ENCODE data around the gene KCNH5. TPM values are rescaled to one million over a fixed set of nuclear protein-coding genes. Genes with fewer than 3 reads are reported as not detected.

Gene KCNH5
- total RNA-seq, 2 donors from 2014 or later = not detected

DNA sequence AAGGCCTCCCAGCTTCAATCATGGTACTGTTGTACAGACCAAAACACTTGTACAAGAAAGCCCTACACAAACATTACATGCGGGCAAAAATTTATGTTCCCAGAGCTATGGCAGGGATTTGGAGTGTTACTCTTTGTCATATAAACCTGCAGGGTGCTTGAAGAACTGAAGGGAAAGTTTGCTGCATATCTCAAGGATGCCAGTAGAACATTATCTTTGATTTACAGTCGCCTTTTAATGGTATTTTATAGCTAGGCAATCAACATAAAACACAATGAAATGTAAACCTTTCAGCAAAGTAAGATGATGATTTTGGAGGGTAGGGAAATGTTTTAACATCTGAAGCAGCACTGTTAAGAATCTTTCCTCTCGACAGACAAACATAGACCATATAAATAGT is 305.6 kb downstream of the KCNH5 start:
- Histone ChIP-seq H3K27me3 (replicated peaks; ENCODE audit: insufficient read depth) (no peaks in the 10 kb centered on the region), H3K36me3 (no peaks in the 10 kb centered on the region), H3K27ac (no peak overlapping the region), H3K9me3 (no peaks in the 10 kb centered on the region), H3K4me1 (ENCODE audit: control insufficient read depth in 1 of 2, low read depth in 2 of 2) (no peaks in the 10 kb centered on the region), H3K4me3 (no peak overlapping the region)
- ATAC-seq (ENCODE audit: insufficient number of reproducible peaks, low FRiP score, low read depth) = no peak
- no peak for DNase-seq (ENCODE audit: low spot score)
- TF ChIP-seq, protein P1, sequence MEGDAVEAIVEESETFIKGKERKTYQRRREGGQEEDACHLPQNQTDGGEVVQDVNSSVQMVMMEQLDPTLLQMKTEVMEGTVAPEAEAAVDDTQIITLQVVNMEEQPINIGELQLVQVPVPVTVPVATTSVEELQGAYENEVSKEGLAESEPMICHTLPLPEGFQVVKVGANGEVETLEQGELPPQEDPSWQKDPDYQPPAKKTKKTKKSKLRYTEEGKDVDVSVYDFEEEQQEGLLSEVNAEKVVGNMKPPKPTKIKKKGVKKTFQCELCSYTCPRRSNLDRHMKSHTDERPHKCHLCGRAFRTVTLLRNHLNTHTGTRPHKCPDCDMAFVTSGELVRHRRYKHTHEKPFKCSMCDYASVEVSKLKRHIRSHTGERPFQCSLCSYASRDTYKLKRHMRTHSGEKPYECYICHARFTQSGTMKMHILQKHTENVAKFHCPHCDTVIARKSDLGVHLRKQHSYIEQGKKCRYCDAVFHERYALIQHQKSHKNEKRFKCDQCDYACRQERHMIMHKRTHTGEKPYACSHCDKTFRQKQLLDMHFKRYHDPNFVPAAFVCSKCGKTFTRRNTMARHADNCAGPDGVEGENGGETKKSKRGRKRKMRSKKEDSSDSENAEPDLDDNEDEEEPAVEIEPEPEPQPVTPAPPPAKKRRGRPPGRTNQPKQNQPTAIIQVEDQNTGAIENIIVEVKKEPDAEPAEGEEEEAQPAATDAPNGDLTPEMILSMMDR (IDR thresholded peaks at IDR 0.05) = no peak

DNA sequence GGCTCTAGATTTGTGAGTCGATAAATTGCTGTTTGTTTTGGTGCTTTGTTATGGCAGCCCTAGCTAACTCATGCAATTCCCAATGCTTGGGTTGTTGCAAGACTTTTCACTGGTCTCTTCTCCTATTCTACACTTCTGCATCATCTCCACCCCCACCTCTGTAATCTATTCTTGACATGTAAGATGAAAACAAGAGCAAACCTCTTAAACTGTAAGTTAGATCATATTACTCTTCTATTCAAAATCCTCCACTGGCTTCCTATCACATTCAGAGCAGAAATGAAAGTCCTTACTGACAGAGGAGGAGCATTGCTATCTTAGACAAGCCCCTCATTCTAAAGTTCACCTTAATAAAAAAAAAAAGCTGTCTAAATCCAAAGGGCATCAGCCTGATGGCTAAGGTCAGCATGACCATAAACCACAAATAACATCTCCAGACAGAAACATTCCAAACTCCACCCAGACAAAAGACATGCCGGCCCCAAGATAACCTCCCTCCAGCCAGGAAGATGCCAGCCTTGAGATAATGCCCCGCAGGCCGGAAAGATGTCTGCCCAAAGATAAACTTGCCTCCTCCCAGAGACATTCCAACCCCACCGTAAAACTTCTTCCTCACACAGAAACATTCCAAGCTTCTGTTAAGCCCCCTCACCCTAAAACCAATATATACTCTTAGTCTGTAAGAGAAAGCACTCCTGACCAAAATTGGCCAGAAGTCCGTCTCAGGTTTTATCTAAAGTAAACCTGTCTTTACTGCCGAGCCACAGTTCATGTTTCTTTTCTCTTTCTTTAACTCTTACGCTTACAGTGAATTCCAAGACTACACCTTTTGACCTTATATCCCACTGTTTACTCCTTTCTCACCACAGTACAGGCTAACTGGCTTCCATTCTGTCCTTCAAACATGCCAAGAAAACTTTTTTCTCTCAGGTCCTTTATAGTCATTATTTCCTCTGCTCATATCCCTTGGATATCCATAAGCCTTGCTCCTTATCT is 308.9 kb downstream of the KCNH5 start:
- H3K27me3 ChIP-seq (replicated peaks; ENCODE audit: insufficient read depth) = no peaks in the 10 kb centered on the region
- H3K27ac ChIP-seq = no peak overlapping the region
- DNase-seq (ENCODE audit: low spot score) (no peak), ATAC-seq (ENCODE audit: insufficient number of reproducible peaks, low FRiP score, low read depth) (no peak)
- TF ChIP-seq, protein P1 (IDR thresholded peaks at IDR 0.05) = no peak
- H3K36me3 ChIP-seq = no peaks in the 10 kb centered on the region
- H3K4me3 ChIP-seq = no peak overlapping the region
- H3K4me1 ChIP-seq (ENCODE audit: control insufficient read depth in 1 of 2, low read depth in 2 of 2) = no peaks in the 10 kb centered on the region
- no peaks in the 10 kb centered on the region for H3K9me3 ChIP-seq

DNA sequence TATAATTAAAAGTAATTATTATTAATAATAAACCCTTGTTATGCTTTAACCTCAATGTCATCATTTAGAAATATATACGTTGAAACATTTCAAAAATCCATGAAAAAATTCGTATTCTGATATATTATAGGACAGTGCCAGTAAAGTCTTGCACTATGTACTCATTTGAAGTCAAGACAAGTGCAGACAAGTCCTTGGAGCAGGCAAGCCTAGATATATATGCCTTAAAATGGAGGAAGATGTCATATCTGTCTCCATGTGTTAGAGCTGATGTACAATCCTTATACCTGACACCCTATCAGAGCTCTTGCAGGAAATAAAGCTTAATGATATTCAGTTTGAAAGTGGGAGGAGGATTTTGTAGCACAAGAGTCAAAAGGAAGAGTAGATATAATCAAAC is 310.4 kb downstream of the KCNH5 start:
- Histone ChIP-seq H3K4me1 (ENCODE audit: control insufficient read depth in 1 of 2, low read depth in 2 of 2) (no peaks in the 10 kb centered on the region), H3K36me3 (no peaks in the 10 kb centered on the region), H3K27ac (no peak overlapping the region), H3K9me3 (no peaks in the 10 kb centered on the region), H3K27me3 (replicated peaks; ENCODE audit: insufficient read depth) (no peaks in the 10 kb centered on the region), H3K4me3 (no peak overlapping the region)
- ATAC-seq (ENCODE audit: insufficient number of reproducible peaks, low FRiP score, low read depth) (no peak), DNase-seq (ENCODE audit: low spot score) (no peak)
- TF ChIP-seq, protein P1 (IDR thresholded peaks at IDR 0.05) = no peak

DNA sequence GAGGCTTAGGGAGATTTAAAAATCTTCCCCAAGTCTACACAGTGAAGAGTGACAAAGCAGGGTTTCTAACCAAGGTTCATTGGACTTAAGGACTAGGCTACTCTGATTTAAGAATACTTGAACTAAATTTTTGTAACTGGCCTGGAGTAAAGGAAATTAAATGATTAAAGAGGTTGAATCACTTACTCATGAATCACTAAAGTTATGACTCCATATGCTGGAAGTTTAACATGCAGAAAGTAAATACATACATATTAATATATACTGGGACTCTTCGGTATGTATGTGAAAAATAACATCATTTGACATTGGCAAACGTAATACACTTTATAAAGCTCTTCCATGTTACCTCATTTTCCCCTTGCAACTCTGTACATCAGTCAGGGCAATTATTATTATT is 322.9 kb downstream of the KCNH5 start:
- H3K4me1 ChIP-seq (ENCODE audit: control insufficient read depth in 1 of 2, low read depth in 2 of 2) = no peaks in the 10 kb centered on the region
- TF ChIP-seq, protein P1 (IDR thresholded peaks at IDR 0.05) = no peak
- no peaks in the 10 kb centered on the region for H3K36me3 ChIP-seq
- H3K27ac ChIP-seq = no peak overlapping the region
- H3K27me3 ChIP-seq (replicated peaks; ENCODE audit: insufficient read depth) = no peaks in the 10 kb centered on the region
- no peak for DNase-seq (ENCODE audit: low spot score)
- no peaks in the 10 kb centered on the region for H3K9me3 ChIP-seq
- ATAC-seq (ENCODE audit: insufficient number of reproducible peaks, low FRiP score, low read depth) = no peak
- H3K4me3 ChIP-seq = no peak overlapping the region

DNA sequence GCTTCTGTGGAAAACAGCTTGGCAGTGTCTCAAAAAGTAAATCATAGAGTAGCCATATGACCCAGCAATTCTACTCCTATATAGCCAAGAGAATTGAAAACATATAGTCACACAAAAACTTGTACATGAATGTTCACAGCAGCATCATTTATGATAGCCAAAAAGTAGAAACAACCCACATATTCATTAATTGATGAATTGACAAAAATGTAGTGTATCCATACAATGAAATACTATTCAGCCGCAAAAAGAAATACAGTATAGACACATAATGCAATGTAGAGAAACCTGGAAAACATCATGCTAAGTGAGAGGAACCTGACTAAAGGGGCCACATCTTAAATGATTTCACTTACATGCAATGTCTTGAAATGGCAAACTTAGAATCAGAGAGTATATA is 326.6 kb downstream of the KCNH5 start:
- Histone ChIP-seq H3K4me1 (ENCODE audit: control insufficient read depth in 1 of 2, low read depth in 2 of 2) (no peaks in the 10 kb centered on the region), H3K4me3 (no peak overlapping the region), H3K27me3 (replicated peaks; ENCODE audit: insufficient read depth) (no peaks in the 10 kb centered on the region), H3K36me3 (no peaks in the 10 kb centered on the region), H3K27ac (no peak overlapping the region), H3K9me3 (no peaks in the 10 kb centered on the region)
- TF ChIP-seq, protein P1 (IDR thresholded peaks at IDR 0.05) = no peak
- DNase-seq (ENCODE audit: low spot score) (no peak), ATAC-seq (ENCODE audit: insufficient number of reproducible peaks, low FRiP score, low read depth) (no peak)

Data from thoracic aorta (tissue), 2 donors.